ENCODE measurements around the gene SCN2A. TPM values are rescaled to one million over a fixed set of nuclear protein-coding genes. Genes with fewer than 3 reads are reported as not detected.
"Not testable (repeated sequence)": the region's sequence is repeated elsewhere in the genome, so short reads cannot be mapped to it uniquely, and the experiment has no call there.

Gene SCN2A
- total RNA-seq, 1 donor from 2014 or later: 0.16 TPM

- intact Hi-C loops (cut with micrococcal nuclease): no loop called here
- no peak overlapping the region for H3K4me3 Mint-ChIP-seq
- H3K4me1 Mint-ChIP-seq: no peaks in the 10 kb centered on the region
- no peak for ATAC-seq (ENCODE audit: low read depth)
- no peaks in the 10 kb centered on the region for H3K9me3 Mint-ChIP-seq
- CTCF ChIA-PET: no interaction called here
- H3K36me3 Mint-ChIP-seq (ENCODE audit: low read depth): no peaks in the 10 kb centered on the region
- DNase-seq: no peak
- POLR2A ChIA-PET: no interaction called here
- H3K27ac Mint-ChIP-seq: no peak overlapping the region
- H3K27me3 Mint-ChIP-seq: peaks cover 4% of the 10 kb centered on the region
- TF ChIP-seq CTCF (IDR thresholded peaks at IDR 0.05): no peak
Observed at GRCh38 chr2:165248238-165248637, 9.0 kb downstream of the SCN2A start.

- DNase-seq: no peak
- Mint-ChIP-seq H3K4me1 (no peaks in the 10 kb centered on the region), H3K9me3 (no peaks in the 10 kb centered on the region), H3K27me3 (peaks cover 4% of the 10 kb centered on the region), H3K36me3 (ENCODE audit: low read depth) (no peaks in the 10 kb centered on the region), H3K27ac (no peak overlapping the region), H3K4me3 (no peak overlapping the region)
- POLR2A ChIA-PET: no interaction called here
- no peak for ATAC-seq (ENCODE audit: low read depth)
- intact Hi-C loops (cut with micrococcal nuclease): no loop called here
- CTCF ChIA-PET: no interaction called here
- no peak for TF ChIP-seq CTCF (IDR thresholded peaks at IDR 0.05)
Observed at GRCh38 chr2:165251366-165251765, 12.2 kb downstream of the SCN2A start.

- ATAC-seq (ENCODE audit: low read depth) (no peak), DNase-seq (no peak)
- Mint-ChIP-seq H3K4me3 (no peak overlapping the region), H3K27ac (no peak overlapping the region), H3K4me1 (no peaks in the 10 kb centered on the region), H3K36me3 (ENCODE audit: low read depth) (no peaks in the 10 kb centered on the region), H3K9me3 (no peaks in the 10 kb centered on the region), H3K27me3 (peaks cover 7% of the 10 kb centered on the region)
- ChIA-PET CTCF (interaction anchor here (1.6 kb wide), 1 partner anchor 16 kb away, joined by 4 read pairs; no protein-coding TSS in a partner anchor), POLR2A (no interaction called here)
- TF ChIP-seq CTCF (IDR thresholded peaks at IDR 0.05): no peak
- intact Hi-C loops (cut with micrococcal nuclease): no loop called here
Observed at GRCh38 chr2:165253178-165253577, 14.0 kb downstream of the SCN2A start.

GRCh38 chr2:165256618-165257017, 17.4 kb downstream of the SCN2A start:
- Mint-ChIP-seq H3K27ac (no peak overlapping the region), H3K27me3 (peaks cover 12% of the 10 kb centered on the region), H3K9me3 (peaks cover 2% of the 10 kb centered on the region), H3K4me3 (no peak overlapping the region), H3K4me1 (no peaks in the 10 kb centered on the region), H3K36me3 (ENCODE audit: low read depth) (no peaks in the 10 kb centered on the region)
- no peak for DNase-seq
- TF ChIP-seq CTCF (IDR thresholded peaks at IDR 0.05): no peak
- ATAC-seq (ENCODE audit: low read depth): no peak
- POLR2A ChIA-PET: no interaction called here
- CTCF ChIA-PET: no interaction called here
- intact Hi-C loops (cut with micrococcal nuclease): no loop called here

GRCh38 chr2:165260347-165260746, 21.1 kb downstream of the SCN2A start:
- H3K9me3 Mint-ChIP-seq; DNase-seq; H3K36me3 Mint-ChIP-seq (ENCODE audit: low read depth); H3K27ac Mint-ChIP-seq; intact Hi-C loops (cut with micrococcal nuclease); ATAC-seq (ENCODE audit: low read depth); CTCF ChIA-PET; H3K4me3 Mint-ChIP-seq; H3K4me1 Mint-ChIP-seq; POLR2A ChIA-PET: not testable (repeated sequence)
- peaks cover 11% of the 10 kb centered on the region for H3K27me3 Mint-ChIP-seq

GRCh38 chr2:165268754-165269153, 29.5 kb downstream of the SCN2A start:
- no peak for TF ChIP-seq CTCF (IDR thresholded peaks at IDR 0.05)
- peaks cover 2% of the 10 kb centered on the region for H3K27me3 Mint-ChIP-seq
- no peaks in the 10 kb centered on the region for H3K4me1 Mint-ChIP-seq
- ChIA-PET POLR2A (no interaction called here), CTCF (no interaction called here)
- DNase-seq (no peak), ATAC-seq (ENCODE audit: low read depth) (no peak)
- H3K27ac Mint-ChIP-seq: no peak overlapping the region
- no peaks in the 10 kb centered on the region for H3K36me3 Mint-ChIP-seq (ENCODE audit: low read depth)
- intact Hi-C loops (cut with micrococcal nuclease): no loop called here
- H3K9me3 Mint-ChIP-seq: no peaks in the 10 kb centered on the region
- no peak overlapping the region for H3K4me3 Mint-ChIP-seq

Data from activated B cell treated with CpG ODN at 0.5 μM for 24 hours (primary cell).